ENCODE data around the gene GSTM5. TPM values are rescaled to one million over a fixed set of nuclear protein-coding genes. Genes with fewer than 3 reads are reported as not detected.

The GSTM5 gene
- total and polyA plus RNA-seq, 4 experiments from 2014 or later: not detected

DNA sequence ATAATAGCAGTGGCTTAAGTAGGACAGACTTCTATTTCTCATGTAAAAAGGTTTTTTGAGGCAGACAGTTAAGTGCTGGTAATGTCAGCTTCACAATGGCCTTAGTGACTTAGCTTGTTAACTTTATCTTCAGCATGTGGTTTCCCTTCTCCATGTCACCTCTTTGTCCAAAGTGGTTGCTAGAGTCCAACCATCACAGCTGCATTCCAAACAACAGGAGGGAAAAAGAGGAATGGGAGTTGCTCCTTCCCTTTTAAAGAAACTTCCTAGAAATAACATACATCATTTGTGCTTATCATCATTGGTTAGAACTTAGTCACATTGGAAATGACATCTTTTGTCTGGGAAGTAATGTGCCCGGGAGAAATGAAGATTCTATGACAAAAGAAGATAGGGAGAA is 9.9 kb downstream of the GSTM5 start:
- Histone ChIP-seq H3K27me3 (ENCODE audit: insufficient read depth, low read length) (no peaks in the 10 kb centered on the region), H3K9me3 (ENCODE audit: control insufficient read depth in 1 of 2, low read length in 2 of 2) (no peaks in the 10 kb centered on the region), H3K36me3 (ENCODE audit: insufficient read depth, low read length) (no peaks in the 10 kb centered on the region), H3K4me3 (ENCODE audit: low read length in 2 of 2) (no peak overlapping the region), H3K4me1 (ENCODE audit: insufficient read depth, low read length) (no peaks in the 10 kb centered on the region), H3K27ac (ENCODE audit: low read depth, low read length) (no peak overlapping the region)
- Mint-ChIP-seq H3K27ac (no peak overlapping the region), H3K27me3 (peaks cover 0 to 3% of the 10 kb centered on the region in 2 donors), H3K9me3 (peaks cover 0 to 2% (median 0%) of the 10 kb centered on the region in 8 donors), H3K4me3 (no peak overlapping the region), H3K36me3 (no peaks in the 10 kb centered on the region), H3K4me1 (no peaks in the 10 kb centered on the region)
- POLR2A ChIA-PET (ENCODE audit: partially characterized antibody): no interaction called here
- intact Hi-C loops (cut with micrococcal nuclease): no loop called here
- DNase-seq: no peak
- CTCF ChIA-PET (ENCODE audit: partially characterized antibody): no interaction called here

DNA sequence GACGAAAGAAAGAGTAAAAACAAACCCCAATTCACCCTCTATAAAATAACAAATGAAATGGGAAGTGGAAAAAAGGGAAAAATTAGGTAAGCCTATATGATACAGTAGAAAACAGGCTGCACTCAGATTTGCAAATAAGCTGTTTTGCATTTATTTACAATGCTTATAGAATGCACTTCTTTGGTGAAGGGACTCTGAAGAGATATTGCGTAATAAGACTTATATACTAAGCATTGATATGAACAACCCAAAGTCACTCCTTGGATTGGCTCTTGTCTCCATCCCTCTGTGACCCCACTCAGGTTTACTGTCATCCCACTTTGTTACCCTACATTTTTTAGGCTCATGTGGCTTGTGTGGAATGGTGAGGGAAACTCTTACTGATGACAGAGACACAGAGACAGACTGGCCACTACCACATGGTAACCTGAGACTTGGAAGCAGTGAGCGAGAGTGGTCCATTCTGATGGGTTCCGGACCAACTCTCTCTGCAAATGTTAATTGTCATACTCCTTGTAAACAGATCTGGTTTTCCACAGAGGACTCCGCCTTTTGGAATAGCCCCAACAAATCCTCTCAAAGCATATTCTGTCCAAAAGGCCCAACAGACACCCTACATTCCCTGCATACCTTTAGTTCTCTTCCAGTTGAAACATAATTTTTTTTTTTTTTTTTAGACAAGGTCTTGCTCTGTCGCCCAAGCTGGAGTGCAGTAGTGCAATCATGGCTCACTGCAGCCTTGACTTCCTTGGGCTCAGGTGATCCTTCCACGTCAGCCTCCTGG is 11.0 kb downstream of the GSTM5 start:
- ChIA-PET CTCF (ENCODE audit: partially characterized antibody) (no interaction called here), POLR2A (ENCODE audit: partially characterized antibody) (no interaction called here)
- H3K4me1 Mint-ChIP-seq: no peaks in the 10 kb centered on the region
- H3K27me3 ChIP-seq (ENCODE audit: insufficient read depth, low read length): no peaks in the 10 kb centered on the region
- intact Hi-C loops (cut with micrococcal nuclease): no loop called here
- no peak overlapping the region for H3K4me3 ChIP-seq (ENCODE audit: low read length in 2 of 2)
- H3K27ac ChIP-seq (ENCODE audit: low read depth, low read length): no peak overlapping the region
- H3K9me3 Mint-ChIP-seq: no peaks in the 10 kb centered on the region
- no peak overlapping the region for H3K4me3 Mint-ChIP-seq
- H3K4me1 ChIP-seq (ENCODE audit: insufficient read depth, low read length): no peaks in the 10 kb centered on the region
- no peaks in the 10 kb centered on the region for H3K9me3 ChIP-seq (ENCODE audit: control insufficient read depth in 1 of 2, low read length in 2 of 2)
- no peak for DNase-seq
- peak overlapping the region in 1 of 7 donors; percentile 52 for H3K27ac Mint-ChIP-seq
- H3K36me3 ChIP-seq (ENCODE audit: insufficient read depth, low read length): no peaks in the 10 kb centered on the region
- H3K36me3 Mint-ChIP-seq: no peaks in the 10 kb centered on the region
- H3K27me3 Mint-ChIP-seq: no peaks in the 10 kb centered on the region

DNA sequence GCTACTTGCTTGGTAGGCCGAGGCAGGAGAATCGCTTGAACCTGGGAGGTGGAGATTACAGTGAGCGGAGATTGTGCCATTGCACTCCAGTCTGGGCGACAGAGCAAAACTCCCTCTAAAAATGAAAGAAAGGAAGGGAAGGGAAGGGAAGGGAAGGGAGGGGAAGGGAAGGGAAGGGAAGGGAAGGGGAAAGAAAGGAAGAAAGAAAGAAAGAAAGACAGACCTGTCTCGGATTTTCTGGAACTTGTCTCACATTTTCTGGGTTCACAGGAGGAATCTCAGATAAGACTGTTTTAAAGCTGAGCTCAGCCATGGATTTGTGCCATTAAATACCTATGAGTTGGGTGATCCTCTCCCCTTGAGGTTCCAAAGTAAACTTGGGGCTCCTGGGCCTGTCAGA is 12.9 kb downstream of the GSTM5 start:
- ChIA-PET POLR2A (ENCODE audit: partially characterized antibody) (no interaction called here), CTCF (ENCODE audit: partially characterized antibody) (no interaction called here)
- Histone ChIP-seq H3K9me3 (ENCODE audit: control insufficient read depth in 1 of 2, low read length in 2 of 2) (no peaks in the 10 kb centered on the region), H3K36me3 (ENCODE audit: insufficient read depth, low read length) (no peaks in the 10 kb centered on the region), H3K27me3 (ENCODE audit: insufficient read depth, low read length) (no peaks in the 10 kb centered on the region), H3K27ac (ENCODE audit: low read depth, low read length) (no peak overlapping the region), H3K4me3 (ENCODE audit: low read length in 2 of 2) (no peak overlapping the region), H3K4me1 (ENCODE audit: insufficient read depth, low read length) (no peaks in the 10 kb centered on the region)
- intact Hi-C loops (cut with micrococcal nuclease): no loop called here
- Mint-ChIP-seq H3K9me3 (no peaks in the 10 kb centered on the region), H3K27me3 (peaks cover 0 to 2% of the 10 kb centered on the region in 2 donors), H3K36me3 (no peaks in the 10 kb centered on the region), H3K4me3 (no peak overlapping the region), H3K27ac (no peak overlapping the region), H3K4me1 (no peaks in the 10 kb centered on the region)
- no peak for DNase-seq

DNA sequence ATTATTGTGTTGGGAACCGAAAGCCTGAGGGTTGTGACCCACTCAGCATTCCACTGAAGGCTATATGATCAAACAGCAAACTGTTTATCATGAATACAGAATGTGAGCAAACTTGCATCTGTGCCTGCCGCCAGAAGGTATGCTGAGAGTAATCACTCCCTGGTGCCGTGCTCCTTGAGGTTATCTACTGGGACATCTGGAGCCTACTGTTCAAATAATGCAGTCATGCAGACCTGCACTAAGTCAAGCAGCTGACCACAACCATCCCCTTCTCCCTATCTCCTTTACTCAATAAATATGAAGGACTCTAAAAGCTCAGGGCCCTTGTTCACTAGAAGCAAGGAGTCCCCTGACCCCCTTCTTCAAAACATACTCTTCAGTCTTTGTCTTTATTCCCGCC is 13.5 kb downstream of the GSTM5 start:
- intact Hi-C loops (cut with micrococcal nuclease): no loop called here
- ChIA-PET POLR2A (ENCODE audit: partially characterized antibody) (no interaction called here), CTCF (ENCODE audit: partially characterized antibody) (no interaction called here)
- Histone ChIP-seq H3K27ac (ENCODE audit: low read depth, low read length) (no peak overlapping the region), H3K4me3 (ENCODE audit: low read length in 2 of 2) (no peak overlapping the region), H3K4me1 (ENCODE audit: insufficient read depth, low read length) (no peaks in the 10 kb centered on the region), H3K9me3 (ENCODE audit: control insufficient read depth in 1 of 2, low read length in 2 of 2) (no peaks in the 10 kb centered on the region), H3K36me3 (ENCODE audit: insufficient read depth, low read length) (no peaks in the 10 kb centered on the region), H3K27me3 (ENCODE audit: insufficient read depth, low read length) (no peaks in the 10 kb centered on the region)
- H3K27me3 Mint-ChIP-seq: peaks cover 0 to 2% of the 10 kb centered on the region in 2 donors
- H3K4me1 Mint-ChIP-seq: no peaks in the 10 kb centered on the region
- DNase-seq: no peak
- no peak overlapping the region for H3K27ac Mint-ChIP-seq
- H3K4me3 Mint-ChIP-seq: no peak overlapping the region
- no peaks in the 10 kb centered on the region for H3K9me3 Mint-ChIP-seq
- H3K36me3 Mint-ChIP-seq: no peaks in the 10 kb centered on the region

DNA sequence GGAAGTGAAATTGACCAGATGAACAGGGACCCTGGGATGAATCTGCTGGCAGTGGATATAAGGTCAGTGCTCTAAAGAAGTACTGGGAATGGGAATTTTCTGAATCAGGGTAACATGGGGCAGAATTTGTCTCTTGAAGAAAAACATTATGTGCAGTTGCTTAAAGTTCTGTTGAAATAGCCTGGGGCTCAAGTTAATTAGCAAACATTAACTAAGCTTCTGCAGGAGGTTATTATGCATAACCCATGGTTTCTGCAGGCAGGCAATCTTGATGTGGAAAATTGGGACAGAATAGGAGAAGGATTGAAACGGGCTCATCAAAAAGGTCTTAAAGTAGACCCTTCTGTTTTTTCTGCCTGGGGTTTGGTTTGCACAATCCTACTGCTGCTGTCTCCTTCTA is 14.0 kb downstream of the GSTM5 start:
- Mint-ChIP-seq H3K9me3 (no peaks in the 10 kb centered on the region), H3K36me3 (no peaks in the 10 kb centered on the region), H3K4me3 (no peak overlapping the region), H3K4me1 (no peaks in the 10 kb centered on the region), H3K27me3 (peaks cover 2% of the 10 kb centered on the region in 2 donors), H3K27ac (no peak overlapping the region)
- Histone ChIP-seq H3K4me1 (ENCODE audit: insufficient read depth, low read length) (no peaks in the 10 kb centered on the region), H3K4me3 (ENCODE audit: low read length in 2 of 2) (no peak overlapping the region), H3K9me3 (ENCODE audit: control insufficient read depth in 1 of 2, low read length in 2 of 2) (no peaks in the 10 kb centered on the region), H3K27me3 (ENCODE audit: insufficient read depth, low read length) (no peaks in the 10 kb centered on the region), H3K36me3 (ENCODE audit: insufficient read depth, low read length) (no peaks in the 10 kb centered on the region), H3K27ac (ENCODE audit: low read depth, low read length) (no peak overlapping the region)
- no peak for DNase-seq
- CTCF ChIA-PET (ENCODE audit: partially characterized antibody): no interaction called here
- intact Hi-C loops (cut with micrococcal nuclease): no loop called here
- POLR2A ChIA-PET (ENCODE audit: partially characterized antibody): no interaction called here

DNA sequence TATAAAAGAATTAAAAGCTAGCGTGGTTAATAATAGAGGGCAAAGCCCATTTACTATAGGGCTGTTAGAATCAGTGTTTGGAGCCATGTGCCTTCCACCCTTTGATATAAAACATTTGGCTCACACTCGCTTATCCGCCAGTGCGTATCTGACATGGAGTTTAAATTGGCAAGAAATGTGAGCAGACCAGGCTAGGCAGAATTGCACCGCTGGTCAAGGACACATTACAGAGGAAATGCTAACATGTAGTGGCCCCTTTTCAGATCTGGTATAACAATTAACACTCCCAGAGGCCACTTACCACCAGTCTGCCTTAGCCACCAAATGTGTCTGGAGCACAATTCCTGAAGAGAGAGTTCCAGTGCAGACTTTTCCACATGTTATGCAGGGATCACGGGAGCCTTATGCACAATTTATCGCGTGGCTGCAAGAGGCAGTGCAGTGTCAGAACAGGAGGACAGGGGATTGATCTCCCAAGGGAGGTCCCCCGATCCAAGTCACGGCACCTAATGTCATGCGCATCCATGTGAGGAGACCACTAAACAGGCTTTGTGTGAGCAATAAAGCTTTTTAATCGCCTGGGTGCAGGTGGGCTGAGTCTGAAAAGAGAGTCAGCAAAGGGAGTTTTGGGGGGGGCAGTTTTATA is 14.8 kb downstream of the GSTM5 start:
- Histone ChIP-seq H3K4me3 (ENCODE audit: low read length in 2 of 2) (no peak overlapping the region), H3K9me3 (ENCODE audit: control insufficient read depth in 1 of 2, low read length in 2 of 2) (no peaks in the 10 kb centered on the region), H3K27ac (ENCODE audit: low read depth, low read length) (no peak overlapping the region), H3K4me1 (ENCODE audit: insufficient read depth, low read length) (no peaks in the 10 kb centered on the region), H3K36me3 (ENCODE audit: insufficient read depth, low read length) (no peaks in the 10 kb centered on the region), H3K27me3 (ENCODE audit: insufficient read depth, low read length) (no peaks in the 10 kb centered on the region)
- Mint-ChIP-seq H3K27ac (no peak overlapping the region), H3K27me3 (peaks cover 2% of the 10 kb centered on the region in 2 donors), H3K4me3 (no peak overlapping the region), H3K9me3 (no peaks in the 10 kb centered on the region), H3K4me1 (no peaks in the 10 kb centered on the region), H3K36me3 (no peaks in the 10 kb centered on the region)
- no peak for DNase-seq
- intact Hi-C loops (cut with micrococcal nuclease): no loop called here
- ChIA-PET CTCF (ENCODE audit: partially characterized antibody) (no interaction called here), POLR2A (ENCODE audit: partially characterized antibody) (no interaction called here)

DNA sequence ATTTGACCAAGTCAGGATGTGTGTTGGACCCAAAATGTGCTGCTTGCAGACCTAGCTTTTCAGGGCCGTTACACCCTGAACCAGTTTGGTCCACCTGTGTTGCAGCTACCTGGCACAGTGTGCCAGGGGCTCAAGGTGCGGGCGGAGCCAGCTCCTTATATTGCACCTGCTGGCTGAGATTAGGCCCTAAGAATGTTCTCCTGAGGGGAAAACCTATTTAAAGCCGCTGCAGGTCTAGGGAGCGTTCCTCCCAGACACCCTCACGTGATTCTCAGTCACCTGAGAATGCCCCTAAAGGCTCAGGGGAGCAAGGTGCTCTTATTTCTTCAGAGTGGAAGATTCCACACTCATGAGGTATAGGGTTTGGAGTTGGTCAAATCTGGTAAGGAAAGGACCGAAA is 16.8 kb downstream of the GSTM5 start:
- DNase-seq: no peak
- ChIA-PET CTCF (ENCODE audit: partially characterized antibody) (no interaction called here), POLR2A (ENCODE audit: partially characterized antibody) (interaction anchor here (1.4 kb wide), 1 partner anchor 11 kb away, joined by 5 read pairs; no protein-coding TSS in a partner anchor)
- Histone ChIP-seq H3K4me1 (ENCODE audit: insufficient read depth, low read length) (no peaks in the 10 kb centered on the region), H3K27ac (ENCODE audit: low read depth, low read length) (no peak overlapping the region), H3K27me3 (ENCODE audit: insufficient read depth, low read length) (no peaks in the 10 kb centered on the region), H3K36me3 (ENCODE audit: insufficient read depth, low read length) (no peaks in the 10 kb centered on the region), H3K4me3 (ENCODE audit: low read length in 2 of 2) (no peak overlapping the region), H3K9me3 (ENCODE audit: control insufficient read depth in 1 of 2, low read length in 2 of 2) (no peaks in the 10 kb centered on the region)
- Mint-ChIP-seq H3K9me3 (no peaks in the 10 kb centered on the region), H3K27me3 (peaks cover 3 to 4% of the 10 kb centered on the region in 2 donors), H3K36me3 (no peaks in the 10 kb centered on the region), H3K4me1 (no peaks in the 10 kb centered on the region), H3K27ac (no peak overlapping the region), H3K4me3 (no peak overlapping the region)
- intact Hi-C loops (cut with micrococcal nuclease): no loop called here
